ENCODE results near the gene CTNND2.
A peak's percentile ranks its signal among the peaks of the same experiment; 100 is the strongest.

CTNND2 gene, protein sequence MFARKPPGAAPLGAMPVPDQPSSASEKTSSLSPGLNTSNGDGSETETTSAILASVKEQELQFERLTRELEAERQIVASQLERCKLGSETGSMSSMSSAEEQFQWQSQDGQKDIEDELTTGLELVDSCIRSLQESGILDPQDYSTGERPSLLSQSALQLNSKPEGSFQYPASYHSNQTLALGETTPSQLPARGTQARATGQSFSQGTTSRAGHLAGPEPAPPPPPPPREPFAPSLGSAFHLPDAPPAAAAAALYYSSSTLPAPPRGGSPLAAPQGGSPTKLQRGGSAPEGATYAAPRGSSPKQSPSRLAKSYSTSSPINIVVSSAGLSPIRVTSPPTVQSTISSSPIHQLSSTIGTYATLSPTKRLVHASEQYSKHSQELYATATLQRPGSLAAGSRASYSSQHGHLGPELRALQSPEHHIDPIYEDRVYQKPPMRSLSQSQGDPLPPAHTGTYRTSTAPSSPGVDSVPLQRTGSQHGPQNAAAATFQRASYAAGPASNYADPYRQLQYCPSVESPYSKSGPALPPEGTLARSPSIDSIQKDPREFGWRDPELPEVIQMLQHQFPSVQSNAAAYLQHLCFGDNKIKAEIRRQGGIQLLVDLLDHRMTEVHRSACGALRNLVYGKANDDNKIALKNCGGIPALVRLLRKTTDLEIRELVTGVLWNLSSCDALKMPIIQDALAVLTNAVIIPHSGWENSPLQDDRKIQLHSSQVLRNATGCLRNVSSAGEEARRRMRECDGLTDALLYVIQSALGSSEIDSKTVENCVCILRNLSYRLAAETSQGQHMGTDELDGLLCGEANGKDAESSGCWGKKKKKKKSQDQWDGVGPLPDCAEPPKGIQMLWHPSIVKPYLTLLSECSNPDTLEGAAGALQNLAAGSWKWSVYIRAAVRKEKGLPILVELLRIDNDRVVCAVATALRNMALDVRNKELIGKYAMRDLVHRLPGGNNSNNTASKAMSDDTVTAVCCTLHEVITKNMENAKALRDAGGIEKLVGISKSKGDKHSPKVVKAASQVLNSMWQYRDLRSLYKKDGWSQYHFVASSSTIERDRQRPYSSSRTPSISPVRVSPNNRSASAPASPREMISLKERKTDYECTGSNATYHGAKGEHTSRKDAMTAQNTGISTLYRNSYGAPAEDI (N-terminal part only)

DNA sequence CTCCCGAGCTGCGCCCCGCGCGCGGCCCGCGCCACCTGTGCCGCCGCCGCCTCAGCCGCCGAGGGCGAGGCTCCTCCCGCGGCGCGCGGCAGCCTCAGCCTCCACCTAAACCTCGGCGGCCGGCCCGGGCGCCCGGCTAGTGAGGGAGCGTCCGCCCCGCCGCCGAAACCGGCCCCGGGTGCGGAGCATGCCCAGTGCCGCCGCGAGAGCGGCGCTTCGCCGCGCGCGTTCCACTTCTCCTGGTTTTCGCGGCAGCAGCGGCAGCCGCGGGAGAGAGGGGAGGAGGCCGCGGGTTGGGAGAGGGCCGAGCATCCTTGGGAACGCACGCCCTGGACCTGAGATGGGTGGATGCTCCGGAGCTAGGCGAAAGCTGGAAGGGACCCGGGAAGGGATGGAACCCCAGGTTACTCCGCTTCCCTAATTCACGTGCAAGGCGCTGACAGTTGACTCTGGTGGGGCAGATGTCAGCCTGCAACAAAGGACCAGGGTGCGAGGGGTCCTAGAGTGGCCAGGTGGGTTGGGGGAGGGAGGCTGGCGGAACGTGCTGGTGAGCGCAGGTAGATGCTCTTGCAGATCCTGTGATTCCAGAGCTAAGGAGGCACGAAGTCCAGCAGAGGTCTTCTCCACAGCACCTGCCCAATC lies at the start of gene CTNND2:
Gene CTNND2 (minus strand): TSS at position 182 of the 642 bp plus-strand sequence. CDS start 593 bp downstream, outside the sequence.
- Histone ChIP-seq H4K20me1 (ENCODE audit: control insufficient read depth, insufficient read depth, low read depth, low read length) (no peaks in the 10 kb centered on the region), H3K27me3 (ENCODE audit: control insufficient read depth, low read length) (no peaks in the 10 kb centered on the region), H3K36me3 (ENCODE audit: control insufficient read depth, low read length) (no peaks in the 10 kb centered on the region), H3K4me3 (ENCODE audit: low read length) (peak within 1 kb of the TSS; percentile 74), H3K79me2 (ENCODE audit: control insufficient read depth, low read length) (peaks cover 8% of the 10 kb centered on the region; the same call in 1 of the 2 replicates), H3K4me2 (ENCODE audit: low read length) (peak within 1 kb of the TSS; percentile 54), H3K9me2 (replicated peaks; ENCODE audit: control insufficient read depth, low read length) (no peaks in the 10 kb centered on the region), H3K9me3 (ENCODE audit: control insufficient read depth, insufficient read depth, low read length) (no peaks in the 10 kb centered on the region), H3F3A (ENCODE audit: control insufficient read depth, insufficient read depth) (no peaks in the 10 kb centered on the region), H3K4me1 (ENCODE audit: control insufficient read depth, low read length) (peaks cover 9% of the 10 kb centered on the region; the same call in 1 of the 2 replicates), H3K27ac (ENCODE audit: low read depth, low read length) (peak within 1 kb of the TSS; percentile 27; the same call in 1 of the 2 replicates)
- TF ChIP-seq, protein P1, sequence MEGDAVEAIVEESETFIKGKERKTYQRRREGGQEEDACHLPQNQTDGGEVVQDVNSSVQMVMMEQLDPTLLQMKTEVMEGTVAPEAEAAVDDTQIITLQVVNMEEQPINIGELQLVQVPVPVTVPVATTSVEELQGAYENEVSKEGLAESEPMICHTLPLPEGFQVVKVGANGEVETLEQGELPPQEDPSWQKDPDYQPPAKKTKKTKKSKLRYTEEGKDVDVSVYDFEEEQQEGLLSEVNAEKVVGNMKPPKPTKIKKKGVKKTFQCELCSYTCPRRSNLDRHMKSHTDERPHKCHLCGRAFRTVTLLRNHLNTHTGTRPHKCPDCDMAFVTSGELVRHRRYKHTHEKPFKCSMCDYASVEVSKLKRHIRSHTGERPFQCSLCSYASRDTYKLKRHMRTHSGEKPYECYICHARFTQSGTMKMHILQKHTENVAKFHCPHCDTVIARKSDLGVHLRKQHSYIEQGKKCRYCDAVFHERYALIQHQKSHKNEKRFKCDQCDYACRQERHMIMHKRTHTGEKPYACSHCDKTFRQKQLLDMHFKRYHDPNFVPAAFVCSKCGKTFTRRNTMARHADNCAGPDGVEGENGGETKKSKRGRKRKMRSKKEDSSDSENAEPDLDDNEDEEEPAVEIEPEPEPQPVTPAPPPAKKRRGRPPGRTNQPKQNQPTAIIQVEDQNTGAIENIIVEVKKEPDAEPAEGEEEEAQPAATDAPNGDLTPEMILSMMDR (IDR thresholded peaks at IDR 0.05; ENCODE audit: low read depth, low read length, poor library complexity, severe bottlenecking): no peak
- no peak for TF ChIP-seq EZH2phosphoT487 (IDR thresholded peaks at IDR 0.05; ENCODE audit: borderline replicate concordance, low read length)

DNA sequence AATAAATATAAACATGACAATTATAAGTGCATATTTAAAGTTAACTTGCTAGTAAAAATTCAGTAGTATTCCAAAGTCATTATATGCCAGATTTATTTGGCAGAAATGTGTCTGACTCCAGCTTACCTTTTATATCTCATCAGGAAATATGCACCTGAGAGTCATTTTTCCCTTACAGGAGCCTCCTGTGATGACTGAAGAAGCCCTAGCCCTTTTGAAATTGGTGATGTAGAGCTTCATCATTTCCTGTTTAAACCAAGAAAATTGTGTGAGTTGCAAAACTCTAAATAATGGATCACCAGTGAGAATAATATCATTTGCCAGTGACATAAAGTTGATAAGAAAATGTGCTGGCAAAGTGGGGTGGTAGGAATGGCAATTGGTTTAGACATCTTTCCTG lies 42.1 kb upstream of the CTNND2 start:
- no peaks in the 10 kb centered on the region for H3K9me2 ChIP-seq (replicated peaks; ENCODE audit: control insufficient read depth, low read length)
- H3F3A ChIP-seq (ENCODE audit: control insufficient read depth, insufficient read depth): no peaks in the 10 kb centered on the region
- H3K4me2 ChIP-seq (ENCODE audit: low read length): no peak overlapping the region
- H3K27ac ChIP-seq (ENCODE audit: low read depth, low read length): no peak overlapping the region
- H3K4me3 ChIP-seq (ENCODE audit: low read length): no peak overlapping the region
- H3K9me3 ChIP-seq (ENCODE audit: control insufficient read depth, insufficient read depth, low read length): no peaks in the 10 kb centered on the region
- TF ChIP-seq, protein P1 (IDR thresholded peaks at IDR 0.05; ENCODE audit: low read depth, low read length, poor library complexity, severe bottlenecking): no peak
- no peak for TF ChIP-seq EZH2phosphoT487 (IDR thresholded peaks at IDR 0.05; ENCODE audit: borderline replicate concordance, low read length)
- H3K36me3 ChIP-seq (ENCODE audit: control insufficient read depth, low read length): no peaks in the 10 kb centered on the region
- no peaks in the 10 kb centered on the region for H3K4me1 ChIP-seq (ENCODE audit: control insufficient read depth, low read length)
- H3K79me2 ChIP-seq (ENCODE audit: control insufficient read depth, low read length): no peaks in the 10 kb centered on the region
- no peaks in the 10 kb centered on the region for H4K20me1 ChIP-seq (ENCODE audit: control insufficient read depth, insufficient read depth, low read depth, low read length)
- no peaks in the 10 kb centered on the region for H3K27me3 ChIP-seq (ENCODE audit: control insufficient read depth, low read length)

DNA sequence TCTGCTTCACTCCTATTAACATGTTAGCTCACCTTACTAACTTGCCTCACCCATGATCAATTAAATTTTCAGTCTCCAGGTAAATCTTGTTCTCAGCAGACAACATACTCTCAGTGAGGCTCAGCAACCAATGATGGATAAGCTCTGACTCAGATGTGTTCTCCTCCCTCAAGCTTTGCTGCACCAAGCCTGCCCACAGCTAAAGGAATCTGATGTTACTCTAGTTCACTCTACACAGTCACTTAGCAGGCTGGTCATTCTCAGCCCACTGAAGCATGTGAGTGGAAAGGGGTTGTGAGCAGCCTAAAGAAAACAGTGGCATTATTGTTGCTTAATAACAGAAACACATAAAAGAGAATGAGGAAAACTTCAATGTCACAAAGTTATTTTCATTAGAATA lies 37.3 kb upstream of the CTNND2 start:
- Histone ChIP-seq H3F3A (ENCODE audit: control insufficient read depth, insufficient read depth) (no peaks in the 10 kb centered on the region), H3K4me3 (ENCODE audit: low read length) (no peak overlapping the region), H3K27me3 (ENCODE audit: control insufficient read depth, low read length) (no peaks in the 10 kb centered on the region), H3K79me2 (ENCODE audit: control insufficient read depth, low read length) (no peaks in the 10 kb centered on the region), H3K4me2 (ENCODE audit: low read length) (no peak overlapping the region), H3K9me3 (ENCODE audit: control insufficient read depth, insufficient read depth, low read length) (no peaks in the 10 kb centered on the region), H3K4me1 (ENCODE audit: control insufficient read depth, low read length) (no peaks in the 10 kb centered on the region), H3K36me3 (ENCODE audit: control insufficient read depth, low read length) (no peaks in the 10 kb centered on the region), H3K9me2 (replicated peaks; ENCODE audit: control insufficient read depth, low read length) (no peaks in the 10 kb centered on the region), H3K27ac (ENCODE audit: low read depth, low read length) (no peak overlapping the region), H4K20me1 (ENCODE audit: control insufficient read depth, insufficient read depth, low read depth, low read length) (no peaks in the 10 kb centered on the region)
- TF ChIP-seq EZH2phosphoT487 (IDR thresholded peaks at IDR 0.05; ENCODE audit: borderline replicate concordance, low read length): no peak
- TF ChIP-seq, protein P1 (IDR thresholded peaks at IDR 0.05; ENCODE audit: low read depth, low read length, poor library complexity, severe bottlenecking): no peak

Measured in DOHH2 (cell line).